HEK293 (cell line): ENCODE measurements around the gene VWA3A.
A peak's percentile ranks its signal among the peaks of the same experiment; 100 is the strongest.

ENCODE experiments used
- EGR2 ChIP-seq: fragments of 450-650 bp; formaldehyde crosslinking; IDR thresholded peaks from 2 replicates; pipeline ENCODE4 v1.5.1; 2016; ENCODE audit warnings: low read depth, missing biosample characterization, missing genetic modification characterization
- GLIS1 ChIP-seq: fragments of 450-650 bp; formaldehyde crosslinking; IDR thresholded peaks from 2 replicates; pipeline ENCODE4 v1.5.1; 2016; ENCODE audit warnings: missing biosample characterization, missing genetic modification characterization
- HIC1 ChIP-seq: fragments of 450-650 bp; formaldehyde crosslinking; IDR thresholded peaks from 2 replicates; pipeline ENCODE4 v1.5.1; 2016; ENCODE audit warnings: missing biosample characterization, missing genetic modification characterization
- OVOL3 ChIP-seq: fragments of 450-650 bp; formaldehyde crosslinking; IDR thresholded peaks from 2 replicates; pipeline ENCODE4 v1.5.1; 2016; ENCODE audit warnings: missing biosample characterization, missing genetic modification characterization
- PRDM6 ChIP-seq: fragments of 450-650 bp; formaldehyde crosslinking; IDR thresholded peaks from 2 replicates; pipeline ENCODE4 v1.5.1; 2017; ENCODE audit warnings: missing biosample characterization, missing genetic modification characterization
- SALL2 ChIP-seq: fragments of 450-650 bp; formaldehyde crosslinking; IDR thresholded peaks from 2 replicates; pipeline ENCODE4 v1.5.0; 2017; ENCODE audit warnings: missing biosample characterization, mild to moderate bottlenecking, missing genetic modification characterization, borderline replicate concordance
- ZBTB1 ChIP-seq: fragments of 450-650 bp; formaldehyde crosslinking; IDR thresholded peaks from 2 replicates; pipeline ENCODE4 v1.5.1; 2016; ENCODE audit warnings: missing biosample characterization, missing genetic modification characterization
- ZBTB20 ChIP-seq: fragments of 450-650 bp; formaldehyde crosslinking; IDR thresholded peaks from 2 replicates; pipeline ENCODE4 v1.5.1; 2016; ENCODE audit warnings: missing biosample characterization, missing genetic modification characterization
- ZNF138 ChIP-seq: fragments of 450-650 bp; formaldehyde crosslinking; IDR thresholded peaks from 2 replicates; pipeline ENCODE4 v1.5.1; 2016; ENCODE audit warnings: missing biosample characterization, missing genetic modification characterization, borderline replicate concordance
- ZNF169 ChIP-seq: fragments of 450-650 bp; formaldehyde crosslinking; IDR thresholded peaks from 2 replicates; pipeline ENCODE4 v1.5.1; 2016; ENCODE audit warnings: missing biosample characterization, missing genetic modification characterization
- ZNF19 ChIP-seq: fragments of 450-650 bp; formaldehyde crosslinking; IDR thresholded peaks from 2 replicates; pipeline ENCODE4; 2016; ENCODE audit warnings: missing biosample characterization, missing genetic modification characterization, low read depth
- ZNF2 ChIP-seq: fragments of 450-650 bp; formaldehyde crosslinking; IDR thresholded peaks from 2 replicates; pipeline ENCODE4 v1.5.1; 2016; ENCODE audit warnings: missing biosample characterization, missing genetic modification characterization
- ZNF26 ChIP-seq: fragments of 450-650 bp; formaldehyde crosslinking; IDR thresholded peaks from 2 replicates; pipeline ENCODE4 v1.5.1; 2016; ENCODE audit warnings: missing biosample characterization, missing genetic modification characterization
- ZNF274 ChIP-seq, 2 experiments: fragments of 200-500 bp in 1 of 2; fragments of 450-650 bp in 1 of 2; sonication (Bioruptor generic) in 1 of 2; formaldehyde crosslinking in 1 of 2; IDR thresholded peaks; 2 replicates each; pipeline versions ENCODE4 v1.5.1 to v1.6.1; 2014 to 2016; ENCODE audit warnings: borderline replicate concordance in 1 of 2, inconsistent platforms in 1 of 2, low read length in 1 of 2, missing biosample characterization in 1 of 2, missing genetic modification characterization in 1 of 2
- ZNF280D ChIP-seq: fragments of 450-650 bp; formaldehyde crosslinking; IDR thresholded peaks from 2 replicates; pipeline ENCODE4 v1.5.1; 2016; ENCODE audit warnings: missing biosample characterization, missing genetic modification characterization
- ZNF449 ChIP-seq: fragments of 450-650 bp; formaldehyde crosslinking; IDR thresholded peaks from 2 replicates; pipeline ENCODE4 v1.5.1; 2017; ENCODE audit warnings: missing biosample characterization, mild to moderate bottlenecking, missing genetic modification characterization, moderate library complexity
- ZNF529 ChIP-seq: fragments of 450-650 bp; formaldehyde crosslinking; IDR thresholded peaks from 2 replicates; pipeline ENCODE4 v1.5.1; 2017; ENCODE audit warnings: missing genetic modification characterization, missing biosample characterization; ENCODE audit not compliant: insufficient replicate concordance
- ZNF571 ChIP-seq: fragments of 450-650 bp; formaldehyde crosslinking; IDR thresholded peaks from 2 replicates; pipeline ENCODE4 v1.5.0; 2017; ENCODE audit warnings: missing biosample characterization, missing genetic modification characterization
- ZNF580 ChIP-seq: fragments of 450-650 bp; formaldehyde crosslinking; IDR thresholded peaks from 2 replicates; pipeline ENCODE4 v1.5.1; 2016; ENCODE audit warnings: missing biosample characterization, missing genetic modification characterization
- ZNF596 ChIP-seq: fragments of 450-650 bp; IDR thresholded peaks from 2 replicates; pipeline ENCODE4 v1.5.0; 2018; ENCODE audit warnings: missing biosample characterization, mild to moderate bottlenecking, missing genetic modification characterization, moderate library complexity
- ZNF624 ChIP-seq: fragments of 450-650 bp; formaldehyde crosslinking; IDR thresholded peaks from 2 replicates; pipeline ENCODE4 v1.5.1; 2017; ENCODE audit warnings: missing biosample characterization, missing genetic modification characterization
- ZNF704 ChIP-seq: fragments of 450-650 bp; formaldehyde crosslinking; IDR thresholded peaks from 2 replicates; pipeline ENCODE4 v1.5.1; 2016; ENCODE audit warnings: missing biosample characterization, missing genetic modification characterization
- ZNF791 ChIP-seq: fragments of 450-650 bp; formaldehyde crosslinking; IDR thresholded peaks from 2 replicates; pipeline ENCODE4 v1.5.1; 2016; ENCODE audit warnings: missing biosample characterization, missing genetic modification characterization
- ZSCAN16 ChIP-seq: fragments of 450-650 bp; formaldehyde crosslinking; IDR thresholded peaks from 2 replicates; pipeline ENCODE4 v1.5.1; 2016; ENCODE audit warnings: missing biosample characterization, missing genetic modification characterization
- ZSCAN30 ChIP-seq: fragments of 450-650 bp; IDR thresholded peaks from 2 replicates; pipeline ENCODE4 v1.5.1; 2018; ENCODE audit warnings: missing biosample characterization, mild to moderate bottlenecking, missing genetic modification characterization, moderate library complexity
- ZSCAN4 ChIP-seq: fragments of 450-650 bp; formaldehyde crosslinking; IDR thresholded peaks from 2 replicates; pipeline ENCODE4 v1.5.1; 2017; ENCODE audit warnings: missing biosample characterization, missing genetic modification characterization

VWA3A gene

GRCh38 chr16:22190776-22191531, 98.6 kb downstream of the VWA3A start (continued):
- TF ChIP-seq ZNF596 (tag by site-specific recombination) (no peak), ZNF449 (tag by site-specific recombination) (no peak), ZNF704 (tag by site-specific recombination) (no peak), ZBTB20 (tag by site-specific recombination) (peak; percentile 90), ZNF624 (tag by site-specific recombination) (no peak), SALL2 (tag by site-specific recombination) (no peak), ZNF580 (tag by site-specific recombination) (no peak), ZNF571 (no peak), ZNF274 (IDR thresholded peaks at IDR 0.05; ENCODE audit: low read length) (no peak), ZNF274 (tag by site-specific recombination; IDR thresholded peaks at IDR 0.05; ENCODE audit: borderline replicate concordance) (no peak), ZNF138 (tag by site-specific recombination) (no peak), ZSCAN16 (tag by site-specific recombination) (no peak), GLIS1 (peak; percentile 35; the same call in 1 of the 2 replicates), HIC1 (tag by site-specific recombination) (no peak), ZNF529 (tag by site-specific recombination) (no peak), EGR2 (no peak), ZBTB1 (tag by site-specific recombination) (no peak), ZSCAN30 (tag by site-specific recombination) (no peak), ZNF791 (tag by site-specific recombination) (no peak), PRDM6 (tag by site-specific recombination) (no peak), ZNF19 (tag by site-specific recombination) (no peak), OVOL3 (no peak), ZNF280D (tag by site-specific recombination) (no peak), ZNF26 (tag by site-specific recombination) (no peak), ZNF169 (tag by site-specific recombination) (no peak), ZSCAN4 (tag by site-specific recombination) (no peak), ZNF2 (tag by site-specific recombination) (no peak)
